ENCODE measurements around the gene HEXD.

- TF ChIP-seq CTCF (conservative IDR thresholded peaks at IDR 0.05; ENCODE audit: low read length) (peak; percentile 46), EZH2phosphoT487 (IDR thresholded peaks at IDR 0.05; ENCODE audit: borderline replicate concordance, low read depth, low read length) (no peak)
Measured at GRCh38 chr17:82449131-82449882, 31.2 kb downstream of the HEXD start.
